ENCODE data around the gene TSPAN9.
A peak's percentile ranks its signal among the peaks of the same experiment; 100 is the strongest.

TSPAN9 gene

DNA sequence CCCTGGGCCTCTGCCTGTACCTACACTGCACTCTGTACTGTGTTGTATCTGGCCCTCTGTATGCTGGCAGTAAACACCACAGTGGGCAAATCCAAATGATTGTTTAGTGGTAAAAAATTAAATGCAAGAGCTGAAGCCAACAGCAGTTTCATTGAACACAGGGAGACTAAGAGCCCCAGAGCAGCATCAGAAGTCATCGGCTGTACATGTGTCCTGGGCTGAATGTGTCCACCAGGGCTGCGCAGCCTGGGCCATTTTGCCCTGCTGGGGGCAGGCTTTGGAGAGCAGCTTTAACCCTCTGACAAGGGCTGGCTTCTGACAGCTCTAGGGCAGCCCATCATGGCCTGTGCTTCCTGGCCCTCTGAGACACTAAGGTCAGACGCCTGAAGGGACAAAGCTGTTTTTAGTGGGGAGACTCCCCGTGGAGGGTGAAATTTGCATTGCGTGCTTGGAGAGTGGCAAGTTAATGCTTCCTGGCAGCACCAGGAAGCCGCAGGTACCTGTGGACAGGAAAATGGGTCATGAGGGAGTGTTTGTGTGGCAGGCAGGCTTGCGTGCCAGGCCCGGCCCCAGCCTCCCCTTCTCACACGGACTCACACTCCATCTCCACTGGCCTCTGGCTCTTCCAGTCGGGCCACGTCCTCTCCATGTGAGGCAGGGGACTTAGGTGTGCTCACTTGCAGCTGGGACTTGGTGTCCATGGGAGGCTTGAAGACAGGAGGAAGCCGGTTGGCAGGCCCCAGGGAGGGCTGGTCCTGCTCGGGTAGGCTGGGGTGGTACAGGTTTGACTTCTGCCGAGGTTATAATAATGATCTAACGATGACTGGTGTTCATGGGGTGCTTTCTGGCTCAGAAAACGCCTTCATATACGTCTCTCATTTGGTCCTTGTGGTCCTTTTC, 150.1 kb downstream of the TSPAN9 start:
- DNase-seq = no peak

DNA sequence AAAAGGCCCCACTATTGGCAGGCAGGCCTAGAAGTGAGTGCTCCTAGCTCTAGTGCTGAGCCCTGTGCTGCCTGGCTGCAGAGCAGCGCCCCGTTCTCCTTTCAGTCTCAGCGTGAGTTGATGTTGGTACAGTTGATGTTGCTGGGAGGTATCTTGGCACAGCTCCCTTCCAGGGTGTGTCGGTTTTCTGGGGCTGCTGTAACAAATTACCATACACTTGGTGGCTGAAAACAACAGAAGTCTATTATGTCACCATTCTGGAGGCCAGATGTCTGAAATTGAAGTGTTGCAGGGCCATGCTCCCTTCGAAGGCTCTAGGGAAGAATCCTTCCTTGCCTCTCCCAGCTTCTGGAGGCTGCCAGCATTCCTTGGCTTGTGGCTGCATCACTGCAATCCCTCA, 151.4 kb downstream of the TSPAN9 start:
- DNase-seq = no peak

GRCh38 chr12:3229577-3229976, 152.4 kb downstream of the TSPAN9 start:
- DNase-seq = no peak

DNA sequence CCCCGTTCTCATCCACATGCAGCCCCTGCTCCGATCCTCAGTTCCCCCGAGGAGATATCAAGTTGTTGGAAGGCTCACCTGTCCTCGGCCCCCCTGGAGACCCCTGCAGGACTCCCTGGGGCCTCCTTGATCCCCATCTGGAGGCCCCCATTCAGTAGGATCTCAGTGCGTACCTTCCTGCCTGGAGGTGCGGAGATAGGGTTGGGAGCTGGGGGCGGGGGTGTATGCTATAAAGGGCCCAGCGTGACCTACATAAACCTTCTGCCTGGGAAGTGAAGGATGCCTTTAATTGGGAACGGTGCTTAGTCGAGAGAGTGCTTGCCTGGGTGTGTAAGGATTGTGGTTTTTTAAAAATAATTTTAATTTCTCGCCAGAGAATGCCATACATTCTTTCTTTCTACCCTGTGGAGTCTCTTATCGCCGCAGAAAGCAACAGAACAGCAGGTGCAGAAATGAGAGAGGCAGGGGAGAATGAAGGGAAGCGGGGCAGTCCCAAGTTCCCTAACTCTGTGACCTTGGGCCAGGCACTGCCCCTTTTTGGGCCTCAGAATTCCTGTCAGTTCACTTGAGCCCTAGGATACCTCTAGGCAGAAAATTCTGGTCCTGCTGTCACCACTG, 153.7 kb downstream of the TSPAN9 start:
- DNase-seq = no peak

- DNase-seq = no peak
Measured at GRCh38 chr12:3231399-3231876, 154.3 kb downstream of the TSPAN9 start.

GRCh38 chr12:3233797-3234196, 156.6 kb downstream of the TSPAN9 start:
- no peak for DNase-seq

- no peak for DNase-seq
Measured at GRCh38 chr12:3236345-3237187, 159.4 kb downstream of the TSPAN9 start.

GRCh38 chr12:3238196-3238595, 161.0 kb downstream of the TSPAN9 start:
- DNase-seq = no peak

DNA sequence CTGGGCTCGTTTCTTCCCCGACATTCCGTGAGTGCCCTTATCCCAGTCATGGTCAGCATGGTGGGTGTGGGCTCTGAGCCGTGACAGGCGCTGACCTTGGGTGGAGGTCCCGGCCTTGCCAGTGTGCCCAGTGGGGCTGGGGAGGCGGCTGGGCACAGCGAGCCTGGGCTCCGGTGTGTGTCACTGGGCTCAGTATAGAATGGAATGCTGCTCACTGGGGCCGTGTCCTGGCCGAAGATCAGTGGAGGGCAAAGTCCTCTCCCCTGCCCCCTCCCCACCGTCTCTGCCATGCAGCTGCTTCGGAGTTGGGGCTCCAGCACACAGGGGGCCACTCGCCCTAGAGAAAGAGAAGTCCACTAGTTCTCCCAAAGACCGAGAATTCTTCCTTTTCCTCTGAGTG, 164.4 kb downstream of the TSPAN9 start:
- DNase-seq = no peak

DNA sequence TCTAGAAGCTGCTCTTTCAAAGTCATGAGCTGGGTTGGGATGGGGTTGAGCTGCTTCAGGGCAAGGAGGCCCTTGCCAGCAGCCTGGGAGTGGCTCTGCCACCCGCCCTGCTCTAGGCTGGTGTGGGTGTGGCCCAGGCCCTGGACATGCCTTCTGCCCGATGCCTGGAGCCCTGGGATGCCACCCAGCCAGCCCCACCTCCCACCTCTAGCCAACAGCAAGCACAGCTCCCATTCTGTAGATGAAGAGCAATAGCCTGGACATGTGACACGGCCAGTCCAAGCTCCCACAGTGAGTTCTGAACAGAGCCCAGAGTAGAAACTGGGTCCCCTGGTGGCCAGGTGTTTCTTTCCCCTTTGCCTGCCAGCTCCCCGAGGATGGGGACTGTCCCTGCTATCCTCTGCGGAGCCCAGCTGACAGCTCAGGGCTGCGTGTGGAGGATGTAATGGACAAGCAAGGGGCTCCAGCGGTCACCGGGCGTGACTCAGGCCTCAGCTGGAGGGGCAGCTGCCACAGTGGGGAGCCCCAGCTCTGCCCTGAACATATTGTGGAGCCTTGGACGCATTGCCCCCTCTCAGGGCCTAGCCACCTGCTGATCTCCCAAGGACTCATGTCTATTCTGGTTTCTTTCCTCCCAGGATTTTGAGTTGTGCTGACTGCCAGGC, 165.2 kb downstream of the TSPAN9 start:
- DNase-seq = no peak

DNA sequence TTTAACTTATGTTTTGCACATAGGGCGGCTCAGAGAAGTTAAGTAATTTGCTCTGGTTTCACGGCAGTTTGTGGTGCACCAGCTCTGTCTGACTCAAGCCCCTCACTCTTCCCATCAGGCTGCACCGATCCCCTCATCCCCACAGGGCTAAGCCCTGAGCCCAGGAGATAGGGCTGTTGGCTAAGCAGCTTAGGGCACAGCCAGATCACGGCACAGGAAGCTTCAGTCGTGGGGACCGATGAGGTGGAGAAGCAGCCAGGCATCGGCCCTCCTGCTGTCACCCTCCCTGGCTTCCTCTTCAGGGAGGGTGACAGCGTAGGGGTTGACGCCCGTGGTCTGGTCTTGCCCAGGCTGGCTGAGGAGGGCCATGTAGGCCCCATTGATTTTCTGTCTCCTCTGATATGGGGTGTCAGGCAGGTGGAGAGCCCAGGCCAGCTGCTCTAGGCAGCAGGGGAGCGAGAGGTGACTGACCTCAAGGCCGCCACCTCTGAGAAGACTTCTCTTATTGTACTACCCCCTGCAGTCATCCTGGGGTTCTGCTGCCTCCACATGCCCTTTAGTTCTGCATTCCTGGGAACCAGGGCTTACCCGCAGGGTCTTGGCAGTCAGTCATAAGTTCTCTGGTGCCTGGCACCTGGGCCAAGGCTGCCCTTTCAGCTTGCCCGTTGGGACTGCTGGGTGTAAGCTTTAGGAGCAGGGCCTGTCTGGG, 166.4 kb downstream of the TSPAN9 start:
- no peak for DNase-seq

- no peak for DNase-seq
Measured at GRCh38 chr12:3244219-3244750, 167.1 kb downstream of the TSPAN9 start.

DNA sequence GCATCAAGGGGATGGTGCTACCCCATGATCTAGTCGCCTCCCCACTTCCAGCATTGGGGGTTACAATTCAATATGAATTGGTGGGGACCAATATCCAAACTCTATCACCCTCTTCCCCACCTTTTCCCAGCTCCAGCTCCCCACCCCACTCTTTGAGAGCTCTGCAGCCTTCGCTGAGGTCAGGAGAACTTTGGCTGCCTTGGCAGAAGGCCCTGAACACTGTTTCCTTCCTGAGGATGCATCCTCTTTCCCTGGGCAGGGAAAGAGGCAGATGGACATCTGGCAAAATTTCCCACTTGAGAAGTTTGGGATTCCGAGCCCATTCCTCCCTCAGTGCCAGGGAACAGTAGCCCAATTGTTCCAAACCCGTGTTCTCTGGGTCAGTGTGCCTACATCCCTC, 169.1 kb downstream of the TSPAN9 start:
- DNase-seq = no peak

DNA sequence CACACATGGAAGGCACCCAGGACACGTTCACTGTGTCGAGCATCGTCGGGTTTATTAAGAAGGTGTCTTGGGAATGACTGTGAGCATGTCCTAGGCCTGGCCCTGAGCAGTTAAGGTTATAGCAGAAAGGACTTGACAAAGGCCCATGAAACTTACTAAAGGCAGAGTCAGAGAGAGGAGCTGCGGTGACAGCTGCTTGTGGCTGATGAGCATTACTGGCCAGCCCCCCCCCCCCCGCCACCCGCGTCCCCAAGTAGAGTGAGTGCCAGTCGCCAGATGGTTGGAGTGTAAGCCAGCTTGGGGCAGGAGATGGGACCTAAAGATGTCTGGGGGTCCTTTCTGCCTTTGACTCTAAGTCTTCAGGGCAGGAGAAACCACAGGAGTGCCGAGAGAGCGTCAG, 169.9 kb downstream of the TSPAN9 start:
- no peak for DNase-seq

DNA sequence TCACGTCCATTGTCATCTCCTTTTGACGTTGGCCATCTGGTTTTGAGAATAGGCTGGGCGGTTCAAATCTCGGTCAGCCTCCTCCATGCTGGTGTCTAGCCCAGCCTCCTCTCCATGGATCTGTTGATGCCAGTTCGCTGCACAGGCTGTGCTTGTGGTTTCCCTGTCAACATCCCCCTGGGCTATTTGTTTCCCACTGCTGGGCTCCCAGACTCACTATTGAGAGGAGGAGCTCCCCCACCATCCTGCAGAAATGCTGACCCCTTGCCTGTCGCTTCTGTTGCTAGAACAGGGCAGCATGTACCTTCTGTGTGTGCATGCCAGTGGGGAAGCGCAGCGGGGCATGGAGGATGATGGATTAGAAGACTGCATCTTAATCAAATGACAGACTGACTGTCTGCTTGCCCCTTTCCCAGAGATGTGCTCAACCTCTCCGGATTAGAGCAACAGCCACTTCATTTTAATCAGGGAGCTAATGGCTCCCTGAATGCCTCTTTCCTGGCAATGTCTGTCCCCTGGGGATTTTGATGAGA, 170.5 kb downstream of the TSPAN9 start:
- peak in 1 of 14 donors; percentile 71 for DNase-seq

- DNase-seq = no peak
Measured at GRCh38 chr12:3249081-3249800, 172.1 kb downstream of the TSPAN9 start.

- DNase-seq = no peak
Measured at GRCh38 chr12:3250034-3250433, 172.9 kb downstream of the TSPAN9 start.

DNA sequence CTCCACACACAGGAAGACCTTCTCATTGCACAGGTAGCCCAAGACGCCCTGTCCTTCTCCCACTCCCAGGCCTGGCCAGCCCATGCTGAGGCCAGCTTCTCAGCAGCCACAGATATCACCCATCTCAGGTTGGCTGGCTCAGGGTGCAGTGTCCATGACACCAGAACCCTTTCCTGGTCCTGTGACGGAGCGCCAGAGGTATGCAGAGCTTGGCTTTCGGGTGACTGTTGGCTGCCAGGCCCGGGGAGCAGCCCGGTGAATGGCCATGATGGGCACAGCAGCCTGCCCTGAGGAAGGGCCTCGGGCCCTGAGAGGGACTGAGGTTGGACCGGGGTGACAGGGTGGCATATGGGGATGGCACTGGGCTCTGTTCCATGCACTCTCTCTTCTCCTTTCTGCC, 173.4 kb downstream of the TSPAN9 start:
- peak in 1 of 14 donors; percentile 15 for DNase-seq

DNA sequence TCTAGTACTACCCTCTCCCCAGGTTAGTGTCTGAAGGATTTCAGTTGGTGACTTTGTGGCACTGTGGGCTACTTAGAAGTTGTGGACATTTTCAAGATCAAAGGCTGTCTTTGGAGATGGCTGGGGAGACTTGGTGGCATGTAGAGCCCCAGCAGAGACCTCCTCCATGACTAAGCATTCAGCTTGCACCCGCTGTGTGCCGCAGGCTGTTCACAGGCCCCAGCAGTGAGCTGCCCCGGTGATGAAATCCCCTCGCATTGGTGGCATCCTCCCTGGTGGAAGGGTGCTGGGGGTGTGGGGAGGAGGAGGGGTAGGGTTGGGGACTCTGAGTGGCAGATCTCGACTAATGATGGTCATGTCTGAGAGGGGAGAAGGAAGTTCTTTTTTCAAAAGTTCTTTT, 173.9 kb downstream of the TSPAN9 start:
- DNase-seq = no peak

GRCh38 chr12:3251691-3252090, 174.5 kb downstream of the TSPAN9 start:
- peak in 1 of 14 donors; percentile 4 for DNase-seq

Data from C1 segment of cervical spinal cord (tissue), 14 donors.